ENCODE measurements around the gene SIPA1L3.
"Not testable (repeated sequence)": the region's sequence is repeated elsewhere in the genome, so short reads cannot be mapped to it uniquely, and the experiment has no call there.

Gene SIPA1L3

DNA sequence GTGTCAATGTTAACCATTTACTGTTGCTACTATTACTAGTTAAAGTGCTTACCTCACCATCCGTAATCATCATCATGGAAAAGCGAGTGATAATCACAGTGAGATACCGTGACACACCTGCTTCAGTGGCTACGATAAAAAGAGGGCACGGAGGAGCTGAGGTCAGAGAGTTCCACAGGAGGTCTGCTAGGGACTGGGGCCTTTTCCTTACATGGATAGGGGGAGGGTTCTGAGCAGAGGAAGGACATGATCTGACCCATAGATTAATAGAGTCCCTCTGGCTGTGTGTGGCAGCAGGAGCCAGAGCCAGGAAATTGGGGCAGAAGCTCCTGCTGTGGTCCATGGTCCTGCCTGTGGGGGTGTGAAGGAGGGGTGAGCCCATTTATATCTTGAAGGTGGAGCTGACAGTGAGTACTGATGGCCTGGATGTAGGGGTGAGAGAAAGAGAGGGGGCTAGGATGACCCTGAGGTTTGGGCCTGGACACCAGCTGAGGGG, 136.7 kb downstream of the SIPA1L3 start:
- DNase-seq (ENCODE audit: low read depth) = no peak

DNA sequence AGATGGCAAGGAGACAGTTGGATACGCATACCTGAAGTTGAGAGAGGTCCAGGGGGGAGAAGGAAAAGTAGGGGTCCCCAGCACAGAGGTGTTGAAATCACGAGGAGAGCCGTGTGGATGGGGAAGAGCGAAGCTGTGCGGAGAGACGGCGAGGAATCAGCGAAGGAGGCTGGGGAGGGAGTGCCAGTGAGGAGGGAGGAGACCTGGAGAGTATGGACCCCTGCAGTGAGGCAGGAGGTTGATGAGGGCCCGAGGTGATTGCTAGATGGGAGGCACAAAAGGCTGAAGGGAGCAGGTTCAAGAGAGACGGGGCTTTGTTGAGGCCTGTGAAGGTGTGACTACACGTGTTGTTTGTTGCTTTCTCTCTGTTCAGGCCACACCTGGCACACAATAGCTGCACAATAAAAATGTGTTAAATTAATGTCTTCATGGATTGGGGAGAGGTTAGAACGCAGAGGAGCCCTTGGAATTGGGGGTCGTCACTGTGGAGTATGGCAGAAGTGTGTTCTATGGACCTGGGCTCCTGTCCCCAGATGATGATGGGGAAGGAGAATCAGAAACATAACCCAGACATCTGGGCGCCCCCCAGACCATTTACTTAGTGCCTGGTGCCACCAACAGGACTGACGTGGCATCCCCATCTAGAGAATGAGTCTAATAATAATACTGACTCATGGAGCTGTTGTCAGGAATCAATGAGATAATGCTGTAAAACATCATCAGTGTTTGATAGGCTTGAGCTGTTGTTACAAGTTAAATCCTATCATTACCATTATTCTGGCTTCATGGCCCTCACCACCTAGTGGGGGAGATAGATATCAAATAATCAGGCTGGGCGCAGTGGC, 137.5 kb downstream of the SIPA1L3 start:
- no peak for DNase-seq (ENCODE audit: low read depth)

DNA sequence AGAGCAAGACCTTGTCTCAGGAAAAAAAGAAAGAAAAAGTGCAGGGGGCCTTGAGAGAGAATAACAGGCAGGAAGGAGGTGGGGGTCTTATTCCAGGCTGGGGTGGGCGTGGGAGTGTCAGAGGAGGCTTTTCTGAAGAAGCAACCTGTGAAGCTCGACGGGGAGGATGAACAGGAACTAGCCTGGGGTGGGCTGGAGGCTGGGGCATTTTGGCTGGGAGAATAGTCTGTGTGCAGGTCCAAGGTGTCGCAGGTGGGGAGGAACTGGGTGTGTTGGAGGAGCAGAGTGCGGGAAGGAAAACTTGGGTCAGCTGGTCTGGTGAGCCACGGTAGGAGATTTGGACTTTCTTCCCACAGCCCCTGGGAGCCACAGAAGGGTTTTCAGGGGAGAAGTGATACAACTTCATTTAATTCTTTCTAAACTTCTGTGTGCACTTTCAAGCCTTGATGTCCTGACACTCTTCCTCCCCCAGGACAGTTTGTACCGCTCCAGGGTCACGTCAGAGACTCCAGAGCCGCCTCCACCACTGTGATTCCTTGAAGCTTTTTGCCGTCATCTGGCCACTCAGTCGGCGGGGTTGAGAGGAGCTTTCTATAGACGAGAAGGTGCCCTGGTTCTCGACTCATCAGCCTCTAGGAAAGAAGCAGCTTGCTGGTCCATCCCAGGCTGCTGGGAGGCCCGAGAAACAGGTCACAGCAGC, 138.7 kb downstream of the SIPA1L3 start:
- DNase-seq (ENCODE audit: low read depth) = no peak

DNA sequence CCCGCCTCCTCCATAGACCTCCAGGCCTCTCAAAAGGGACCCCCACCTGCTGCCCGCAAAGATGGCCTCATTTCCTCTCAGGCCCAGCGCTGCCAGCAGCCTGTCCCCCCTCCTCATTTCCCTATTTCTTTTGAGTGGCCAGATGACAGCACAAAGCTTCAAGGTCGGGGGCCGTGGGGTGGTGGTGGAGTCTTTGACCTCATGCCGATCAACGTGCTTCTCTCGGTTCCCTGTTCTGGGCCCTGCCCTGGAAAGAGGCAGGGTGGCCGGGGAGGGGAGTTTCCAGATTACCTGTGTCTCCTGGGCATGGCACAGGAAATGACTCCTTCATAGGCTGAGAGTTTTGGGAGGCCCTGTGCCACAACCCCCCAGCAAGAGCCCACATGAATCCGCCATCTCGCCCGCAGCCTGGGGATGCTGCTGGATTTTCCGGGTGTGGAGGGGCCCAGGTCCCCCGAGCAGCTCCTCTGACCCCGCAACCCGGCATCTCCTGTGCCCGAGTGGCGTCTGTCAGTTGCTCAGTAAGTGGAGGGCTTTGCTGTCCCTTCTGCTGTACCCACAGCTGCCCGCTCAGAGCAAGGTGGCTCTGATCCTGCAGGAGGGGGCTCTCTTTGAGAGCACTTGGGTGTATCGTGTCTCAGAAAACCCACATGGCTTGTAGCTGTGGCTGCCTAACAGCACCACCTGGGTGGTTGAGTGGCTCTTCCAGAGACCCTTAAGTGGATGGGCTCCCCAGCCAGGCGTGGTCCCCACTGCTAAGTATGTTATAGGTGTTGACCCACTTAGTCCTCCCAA, 139.4 kb downstream of the SIPA1L3 start:
- DNase-seq (ENCODE audit: low read depth) = no peak

DNA sequence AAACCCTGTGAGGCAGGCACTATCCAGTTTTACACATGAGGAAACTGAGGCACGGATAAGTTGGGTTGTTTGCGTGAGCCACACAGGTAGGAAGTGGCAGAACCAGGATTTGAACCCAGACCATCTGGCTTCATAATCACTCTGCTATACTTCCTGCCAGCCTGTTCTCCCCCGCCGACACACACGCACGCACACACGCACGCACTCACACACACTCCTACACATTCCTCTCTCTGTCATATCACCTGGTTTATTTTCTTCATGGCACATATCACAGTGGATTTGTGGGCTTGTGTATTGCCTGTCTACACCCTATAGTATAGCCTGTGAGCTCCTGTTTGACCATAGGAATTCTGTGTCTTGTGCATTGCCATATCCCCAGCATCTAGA, 140.0 kb downstream of the SIPA1L3 start:
- DNase-seq (ENCODE audit: low read depth) = no peak

DNA sequence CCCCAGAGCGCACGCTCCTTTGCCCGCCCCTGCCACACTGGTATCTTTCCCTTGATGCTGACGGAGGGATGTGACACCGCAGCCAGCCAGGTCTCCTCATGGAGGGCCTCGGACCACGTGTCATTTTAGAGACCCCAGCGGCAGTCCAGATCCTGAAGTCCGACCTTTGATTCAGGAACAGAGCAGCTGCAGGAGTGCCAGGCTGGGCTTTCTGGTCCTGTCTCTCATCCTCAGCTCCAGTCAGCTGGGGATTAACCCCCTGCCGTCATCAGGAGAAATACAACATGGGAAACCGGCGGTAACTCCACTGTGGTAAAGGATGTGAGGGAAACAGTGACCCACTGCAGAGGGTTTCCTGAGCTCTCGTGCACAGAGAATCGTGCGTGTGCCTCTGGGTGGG, 140.6 kb downstream of the SIPA1L3 start:
- DNase-seq (ENCODE audit: low read depth) = no peak

DNA sequence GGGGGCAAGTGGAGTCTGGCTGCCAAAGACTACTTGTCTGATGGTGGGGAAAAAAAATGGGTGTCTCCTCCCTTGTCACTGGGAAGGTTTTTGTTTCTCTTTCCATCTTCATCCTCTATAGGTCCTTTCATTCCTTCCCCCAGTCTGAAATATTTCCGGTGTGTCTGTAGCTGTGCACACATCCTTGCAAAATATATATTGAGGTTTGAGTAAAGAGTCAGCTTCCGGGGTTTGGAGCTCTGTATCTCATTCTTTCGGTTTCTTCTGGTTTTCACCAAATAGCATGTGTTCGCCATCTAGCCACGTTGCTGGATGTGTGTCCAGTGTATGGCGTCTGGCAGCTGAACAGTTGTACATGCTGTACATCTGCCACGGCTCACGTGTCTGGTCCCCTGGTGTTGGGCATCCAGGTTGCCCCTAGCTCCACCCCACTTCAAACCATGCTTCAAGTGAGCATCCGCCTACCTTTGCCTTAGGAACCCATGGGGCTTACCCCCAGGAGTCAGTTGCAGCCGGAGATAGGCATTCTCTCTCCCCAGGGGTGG, 142.2 kb downstream of the SIPA1L3 start:
- DNase-seq (ENCODE audit: low read depth) = no peak

DNA sequence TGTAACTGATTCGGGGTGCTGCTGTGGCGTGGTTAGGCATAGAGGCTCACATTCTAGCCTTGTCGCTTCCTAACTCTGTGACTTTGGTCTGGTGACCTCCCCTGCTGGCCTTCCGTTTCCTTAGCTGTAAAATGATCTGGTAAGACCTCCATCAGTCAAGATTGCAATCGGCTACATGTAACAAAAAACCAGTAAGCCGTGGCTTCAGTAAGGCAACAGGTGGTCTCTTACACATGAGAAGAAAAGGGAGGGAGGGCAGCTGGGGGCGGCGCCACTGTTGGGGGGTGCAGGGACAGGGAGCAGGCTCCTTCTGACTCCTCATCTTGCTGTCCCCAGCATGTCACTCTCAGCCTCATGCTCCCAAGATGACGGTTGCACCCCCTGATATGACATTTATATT, 148.0 kb downstream of the SIPA1L3 start:
- DNase-seq (ENCODE audit: low read depth) = no peak

DNA sequence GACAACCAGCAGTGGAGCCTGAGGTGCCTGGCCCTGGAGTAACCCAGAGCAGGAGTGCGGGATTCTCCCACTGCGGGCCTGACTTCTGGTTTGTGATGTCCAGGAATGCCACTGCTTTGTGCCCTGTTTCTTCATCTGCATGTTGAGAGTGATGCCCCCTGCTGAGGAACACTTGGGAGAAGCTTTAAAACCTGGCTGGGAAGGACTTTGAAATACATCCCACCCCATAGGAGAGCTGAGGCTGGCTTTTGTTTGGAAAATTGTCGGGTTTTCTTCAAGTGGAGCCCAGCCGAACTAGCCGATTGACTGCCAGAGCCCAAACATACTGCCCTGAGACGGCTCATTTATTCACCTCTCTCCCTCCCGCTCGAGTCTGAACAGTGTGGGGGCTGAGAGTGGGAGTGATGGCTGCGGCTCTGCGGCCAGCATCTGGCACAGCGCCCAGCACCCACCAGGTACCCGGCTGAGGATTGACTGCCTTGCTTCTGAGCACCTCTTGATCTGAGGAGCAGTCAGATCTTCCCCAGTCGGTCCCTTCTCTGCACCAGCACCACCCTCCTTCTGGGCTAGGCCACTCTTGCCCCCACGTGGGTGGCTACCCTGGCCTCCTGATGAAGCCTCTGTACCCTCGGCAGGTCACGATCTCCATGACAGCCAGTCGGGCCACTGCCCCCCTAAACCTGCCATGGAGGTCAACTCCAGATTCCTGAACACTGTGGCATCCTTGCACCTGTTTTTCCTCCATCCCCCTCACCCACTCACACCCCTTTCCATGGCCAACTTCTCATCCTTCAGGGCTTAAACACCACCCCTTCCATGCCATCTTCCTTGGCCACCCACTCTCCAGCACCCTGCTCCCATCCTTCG, 148.9 kb downstream of the SIPA1L3 start:
- DNase-seq (ENCODE audit: low read depth) = no peak

DNA sequence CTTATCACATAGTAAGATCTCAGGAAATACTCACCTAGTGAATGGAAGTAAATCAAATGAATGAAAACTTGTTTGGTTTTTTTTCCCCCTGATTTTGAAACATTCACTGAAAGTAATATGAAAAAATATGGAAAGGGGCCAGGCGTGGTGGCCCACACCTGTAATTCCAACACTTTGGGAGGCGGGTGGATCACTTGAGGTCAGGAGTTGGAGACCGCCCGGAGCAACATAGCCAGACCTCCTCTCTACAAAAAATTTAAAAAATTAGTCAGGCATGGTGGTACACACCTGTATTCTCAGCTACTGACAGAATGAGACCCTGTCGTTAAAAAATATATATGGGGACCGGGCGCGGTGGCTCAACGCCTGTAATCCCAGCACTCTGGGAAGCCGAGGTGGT, 149.6 kb downstream of the SIPA1L3 start:
- no peak for DNase-seq (ENCODE audit: low read depth)

DNA sequence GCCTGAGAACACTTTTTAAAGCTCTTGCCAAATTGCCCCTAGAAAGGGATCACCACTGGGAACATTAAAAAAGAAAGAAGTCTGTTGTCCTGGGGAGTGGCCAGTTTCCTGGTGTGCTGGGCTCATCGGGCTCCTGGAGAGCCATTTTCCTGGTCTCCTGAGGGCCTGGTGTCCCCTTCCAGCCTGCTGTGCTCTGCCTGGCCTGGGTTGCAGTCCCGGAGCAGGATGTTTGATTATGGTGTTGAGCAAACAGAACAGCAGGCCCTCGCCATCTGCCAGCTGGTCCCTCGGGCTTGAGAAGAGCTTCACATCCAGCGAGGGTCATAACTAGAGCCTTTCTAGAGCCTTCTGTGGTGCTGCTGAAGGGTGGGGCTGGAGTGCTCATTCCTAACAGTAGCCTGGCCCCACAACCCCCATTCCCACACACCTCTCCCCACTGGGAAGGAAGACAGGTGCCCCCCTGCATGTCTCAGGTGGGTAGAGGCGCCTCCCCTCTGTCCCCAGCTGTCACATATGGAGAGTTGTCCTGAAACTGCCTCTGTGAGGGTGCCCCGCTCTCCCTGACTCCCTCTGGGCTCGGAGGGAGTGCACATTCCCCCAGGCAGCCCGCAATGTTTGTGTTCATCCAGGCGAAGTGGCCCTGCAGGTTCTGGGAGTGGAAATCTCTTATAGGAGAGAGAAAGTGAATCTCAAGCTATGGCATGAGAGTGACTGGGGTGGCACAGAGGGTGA, 151.1 kb downstream of the SIPA1L3 start:
- DNase-seq (ENCODE audit: low read depth) = no peak

DNA sequence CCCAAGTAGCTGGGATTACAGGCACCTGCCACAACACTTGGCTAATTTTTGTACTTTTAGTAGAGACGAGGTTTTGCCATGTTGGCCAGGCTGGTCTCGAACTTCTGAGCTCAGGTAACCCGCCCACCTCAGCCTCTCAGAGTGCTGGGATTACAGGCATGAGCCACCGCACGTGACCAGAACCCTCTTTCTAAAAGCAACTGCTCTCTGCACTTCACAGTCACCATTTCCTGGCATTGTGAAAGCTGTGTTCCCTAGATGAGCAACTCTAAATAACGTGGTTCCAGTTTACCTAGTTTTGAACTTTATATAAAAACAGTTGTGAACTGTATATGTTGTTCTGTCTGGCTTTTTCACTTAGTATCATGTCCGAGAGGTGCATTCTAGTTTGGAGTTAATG, 152.9 kb downstream of the SIPA1L3 start:
- DNase-seq (ENCODE audit: low read depth) = no peak

DNA sequence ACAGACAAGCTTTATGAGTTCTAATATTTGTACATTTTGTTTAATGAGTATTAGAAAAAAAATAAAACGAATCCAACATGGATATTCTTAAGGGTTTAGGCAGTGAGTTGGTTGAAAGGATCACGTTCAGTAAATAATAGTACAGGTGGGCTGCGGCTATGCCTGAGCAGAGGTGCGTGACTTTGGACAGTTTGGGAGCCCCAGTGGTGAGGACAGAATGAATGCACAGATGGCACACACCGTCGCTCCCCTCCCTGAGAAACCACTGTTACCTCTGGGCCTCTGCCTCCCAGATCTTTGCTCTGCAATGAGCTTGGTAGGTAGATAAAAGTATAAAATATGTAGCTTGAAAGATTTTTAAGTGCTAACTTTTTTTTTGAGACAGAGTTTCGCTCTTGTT, 153.3 kb downstream of the SIPA1L3 start:
- no peak for DNase-seq (ENCODE audit: low read depth)

DNA sequence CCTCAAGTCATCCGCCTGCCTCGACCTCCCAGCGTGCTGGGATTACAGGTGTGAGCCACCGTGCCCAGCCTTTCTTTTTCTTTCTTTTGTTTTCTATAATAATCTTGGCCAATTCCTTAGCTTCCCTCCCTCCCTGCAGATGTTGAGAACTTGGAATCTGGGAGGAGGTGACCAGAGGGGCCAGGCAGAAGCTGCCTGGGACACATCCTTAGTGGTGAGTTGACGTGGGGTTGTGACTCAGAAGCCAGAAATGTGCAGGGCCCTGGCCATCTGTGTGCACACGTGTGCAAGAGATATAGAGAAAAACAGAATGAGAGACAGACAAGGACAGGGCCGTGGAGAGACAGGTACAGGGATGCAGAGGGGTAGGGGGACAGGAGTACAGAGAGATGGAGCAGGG, 154.3 kb downstream of the SIPA1L3 start:
- DNase-seq (ENCODE audit: low read depth) = no peak

DNA sequence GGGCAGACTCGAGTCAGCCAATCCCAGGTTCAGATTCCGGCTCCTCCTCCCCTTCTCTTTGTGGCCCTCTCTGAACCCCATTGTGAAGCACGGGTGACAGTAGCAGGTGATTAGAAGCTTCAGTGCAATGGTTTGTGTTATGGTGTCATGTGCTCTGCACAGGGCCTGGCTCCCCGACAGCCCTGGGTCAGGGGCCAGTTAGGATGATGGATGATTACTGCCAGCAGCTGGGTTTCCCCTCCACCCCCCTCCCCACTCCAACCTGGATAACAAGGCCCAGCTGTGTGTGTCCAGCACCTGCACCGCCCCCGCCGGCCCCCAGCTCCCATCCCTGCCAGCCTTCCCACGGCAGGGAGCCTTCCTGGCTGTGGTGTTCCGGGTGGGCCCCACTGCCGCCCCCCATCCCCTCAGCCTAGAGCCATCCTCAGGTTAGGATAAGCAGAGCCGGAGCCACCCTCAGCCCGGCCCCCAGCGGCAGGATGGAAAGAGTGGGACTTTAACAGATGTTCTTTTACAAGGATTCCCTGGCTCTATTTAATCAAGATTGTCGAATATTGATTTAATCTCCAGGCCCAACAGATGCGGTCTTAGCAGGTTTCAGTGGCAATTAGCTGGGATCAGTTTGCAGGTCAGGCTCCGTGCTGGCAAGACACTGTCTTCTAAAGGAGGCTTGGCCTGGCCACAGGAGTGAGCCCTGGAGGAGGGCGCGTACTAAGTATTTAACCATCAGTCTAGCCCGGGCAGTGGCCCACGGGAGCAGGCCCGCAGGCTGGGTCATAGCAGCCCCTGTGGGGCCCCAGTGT, 156.2 kb downstream of the SIPA1L3 start:
- no peak for DNase-seq (ENCODE audit: low read depth)

DNA sequence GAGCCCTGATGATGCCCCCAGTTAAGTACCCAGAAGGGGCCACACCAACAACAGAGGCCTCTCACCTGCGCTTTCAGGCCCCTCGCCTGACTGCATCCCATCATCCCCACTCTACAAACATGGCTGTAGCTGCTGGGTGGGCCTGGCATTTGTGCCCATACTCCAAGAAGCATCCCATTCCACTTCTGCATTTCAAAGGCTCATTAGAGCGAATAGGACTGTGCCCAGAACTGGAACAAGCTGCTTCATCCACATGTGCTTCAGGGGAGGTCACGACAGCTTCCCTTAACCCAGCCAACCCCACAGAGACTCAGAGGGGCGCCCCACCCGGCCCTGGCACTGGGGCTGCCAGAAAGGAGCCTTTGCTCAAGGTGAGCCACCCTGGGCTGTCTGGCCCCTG, 156.9 kb downstream of the SIPA1L3 start:
- DNase-seq (ENCODE audit: low read depth) = no peak

DNA sequence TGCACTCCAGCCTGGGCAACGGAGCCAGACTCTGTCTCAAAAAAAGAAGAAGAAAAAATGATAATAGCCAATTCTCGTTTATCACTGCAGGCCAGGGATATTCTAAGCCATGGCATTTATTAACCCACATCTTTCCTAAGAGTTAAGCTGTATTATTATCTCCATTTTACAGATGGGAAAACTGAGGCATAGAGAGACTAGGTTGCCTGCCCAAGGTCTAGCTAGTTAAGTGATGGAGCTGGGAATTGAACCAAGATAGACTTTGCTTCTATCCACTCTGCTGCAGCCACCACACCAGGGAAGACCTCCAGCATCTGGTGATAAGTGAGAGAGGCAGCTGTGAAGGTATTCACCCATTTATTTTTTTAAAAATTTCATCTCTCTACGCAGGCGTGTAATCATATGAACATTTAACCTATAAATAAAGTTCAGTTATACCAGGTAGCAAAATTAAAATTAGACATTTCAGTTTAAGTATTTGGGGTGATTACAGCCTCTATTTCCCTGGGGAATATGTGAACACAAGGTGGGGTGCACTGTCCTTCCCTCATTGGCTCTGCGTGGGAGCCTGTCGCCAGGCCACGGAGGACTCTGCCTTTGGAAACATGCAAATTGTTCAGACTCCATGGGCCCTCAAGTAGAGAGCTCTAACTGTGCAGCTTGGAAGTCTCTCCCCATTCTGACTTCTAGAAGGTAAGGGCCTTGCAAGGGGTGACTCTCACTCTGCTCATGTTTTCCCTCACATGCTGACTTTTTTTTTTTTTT, 157.8 kb downstream of the SIPA1L3 start:
- DNase-seq (ENCODE audit: low read depth) = no peak

DNA sequence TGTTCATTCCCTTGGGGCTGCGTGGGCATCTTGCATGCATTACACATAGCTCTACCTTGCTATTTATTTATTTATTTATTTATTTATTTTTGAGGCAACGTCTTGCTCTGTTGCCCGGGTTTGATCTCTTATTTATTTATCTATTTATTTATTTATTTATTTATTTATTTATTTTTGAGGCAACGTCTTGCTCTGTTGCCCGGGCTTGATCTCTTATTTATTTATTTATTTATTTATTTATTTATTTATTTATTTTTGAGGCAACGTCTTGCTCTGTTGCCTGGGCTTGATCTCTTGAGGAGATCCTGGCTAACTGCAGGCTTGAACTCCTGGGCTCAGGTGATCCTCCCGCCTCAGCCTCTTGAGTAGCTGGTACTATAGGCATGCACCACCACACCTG, 158.8 kb downstream of the SIPA1L3 start:
- DNase-seq (ENCODE audit: low read depth) = not testable (repeated sequence)

DNA sequence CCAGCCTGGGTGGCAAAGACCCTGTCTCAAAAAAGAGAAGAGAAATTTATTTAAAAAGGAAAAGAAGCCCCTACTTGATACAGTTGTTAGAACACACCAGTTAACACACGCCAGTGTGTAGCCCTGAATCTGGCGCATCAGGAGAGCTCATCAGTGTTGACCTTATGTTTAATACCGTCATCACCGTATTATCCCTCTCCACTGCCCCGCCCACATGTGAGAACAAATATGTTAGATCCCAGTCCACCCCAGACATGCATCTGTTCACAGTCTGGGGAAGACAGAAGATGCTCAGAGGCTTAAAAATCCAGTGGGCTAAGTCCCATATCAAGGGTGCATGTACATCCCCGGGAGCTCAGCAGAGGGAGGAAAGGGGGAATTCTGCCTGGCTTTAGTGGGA, 161.8 kb downstream of the SIPA1L3 start:
- no peak for DNase-seq (ENCODE audit: low read depth)
